Activated CD4-positive, alpha-beta T cell treated with anti-CD3 and anti-CD28 coated beads, Interleukin-2, amount 50 U/mL, for 4 hours (primary cell): ENCODE results near the gene GREB1.
A peak's percentile ranks its signal among the peaks of the same experiment; 100 is the strongest.

Experiments
- DNase-seq, 2 experiments: peaks; one replicate each; pipeline ENCODE4 v3.0.0-alpha.2; 2020

The GREB1 gene

GRCh38 chr2:11667866-11668637 is 134.2 kb downstream of the GREB1 start:
- DNase-seq, result no peak

- no peak for DNase-seq
Observed at GRCh38 chr2:11669454-11670291, 135.8 kb downstream of the GREB1 start, which contains the start of gene NTSR2. Gene NTSR2 (minus strand): TSS chr2:11670195. CDS start chr2:11670129, 66 bp downstream.

GRCh38 chr2:11672407-11672806 is 138.6 kb downstream of the GREB1 start:
- no peak for DNase-seq

GRCh38 chr2:11674983-11675382 is 141.1 kb downstream of the GREB1 start:
- DNase-seq, result no peak

- no peak for DNase-seq
Observed at GRCh38 chr2:11675423-11676112, 141.7 kb downstream of the GREB1 start.

- DNase-seq, result no peak
Observed at GRCh38 chr2:11676640-11677039, 142.8 kb downstream of the GREB1 start.

GRCh38 chr2:11677136-11678055 is 143.6 kb downstream of the GREB1 start:
- no peak for DNase-seq

- no peak for DNase-seq
Observed at GRCh38 chr2:11678306-11678960, 144.6 kb downstream of the GREB1 start.

GRCh38 chr2:11679016-11679415 is 145.2 kb downstream of the GREB1 start:
- no peak for DNase-seq

GRCh38 chr2:11679486-11680181 is 145.8 kb downstream of the GREB1 start:
- DNase-seq, result no peak

GRCh38 chr2:11680182-11680900 is 146.5 kb downstream of the GREB1 start:
- DNase-seq, result no peak

- no peak for DNase-seq
Observed at GRCh38 chr2:11680901-11681721, 147.3 kb downstream of the GREB1 start.

GRCh38 chr2:11681722-11682589 is 148.1 kb downstream of the GREB1 start:
- DNase-seq, result peak; percentile 27 to 33

- no peak for DNase-seq
Observed at GRCh38 chr2:11682590-11682915, 148.7 kb downstream of the GREB1 start.

GRCh38 chr2:11683476-11683875 is 149.6 kb downstream of the GREB1 start:
- DNase-seq, result no peak

- DNase-seq, result no peak
Observed at GRCh38 chr2:11683966-11684365, 150.1 kb downstream of the GREB1 start.

GRCh38 chr2:11684894-11685460 is 151.1 kb downstream of the GREB1 start:
- DNase-seq, result no peak

GRCh38 chr2:11685906-11686470 is 152.1 kb downstream of the GREB1 start:
- DNase-seq, result no peak
